ENCODE measurements around the gene CDH13. TPM values are rescaled to one million over a fixed set of nuclear protein-coding genes. Genes with fewer than 3 reads are reported as not detected.

Gene CDH13
- total RNA-seq, 1 experiment from 2014 or later: 49.3 TPM

DNA sequence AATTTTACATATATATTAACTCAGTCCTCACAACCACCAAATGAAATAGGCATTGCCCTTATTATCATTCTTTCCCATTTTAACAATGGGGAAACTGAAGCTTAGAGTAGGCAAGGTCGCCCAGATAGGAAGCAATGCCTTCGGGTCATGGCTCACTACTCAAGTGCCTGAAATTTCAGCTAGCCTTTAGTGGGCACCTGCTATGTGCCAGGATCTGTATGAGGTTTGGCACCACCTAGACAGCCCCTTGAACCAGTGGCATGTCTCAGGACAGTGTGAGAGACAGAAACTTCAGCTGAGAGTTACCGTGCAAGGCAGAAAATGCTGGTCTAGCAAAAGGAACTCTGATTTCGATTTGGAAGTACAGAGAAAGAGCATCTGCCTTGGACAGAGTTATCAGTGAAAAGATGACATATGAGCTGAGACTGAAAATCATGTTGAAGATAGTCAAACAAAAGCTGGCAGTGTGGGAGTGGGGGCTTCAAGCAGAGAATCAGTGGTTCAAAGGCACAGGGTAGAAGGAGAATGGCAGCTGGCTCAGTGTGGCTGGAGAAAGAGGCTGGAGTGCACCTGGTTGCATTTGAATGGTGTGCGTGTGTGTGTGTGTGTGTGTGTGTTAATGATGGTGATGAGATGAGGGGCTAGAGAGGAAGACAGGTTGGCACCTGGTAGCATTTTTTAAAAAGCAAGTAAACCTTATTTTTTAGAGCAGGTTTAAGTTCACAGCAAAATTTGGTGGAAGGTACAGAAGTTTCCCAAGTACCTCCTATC lies 29.1 kb downstream of the CDH13 start:
- H3K4me3 Mint-ChIP-seq (ENCODE audit: unreplicated experiment): no peak overlapping the region
- peaks cover 40% of the 10 kb centered on the region for H3K4me1 Mint-ChIP-seq (ENCODE audit: insufficient read depth, unreplicated experiment)
- intact Hi-C loops (cut with micrococcal nuclease): no loop called here
- H3K27ac Mint-ChIP-seq (ENCODE audit: low read depth, unreplicated experiment): peak overlapping the region; percentile 22
- no peak for DNase-seq (ENCODE audit: unreplicated experiment)
- TF ChIP-seq, protein P1, sequence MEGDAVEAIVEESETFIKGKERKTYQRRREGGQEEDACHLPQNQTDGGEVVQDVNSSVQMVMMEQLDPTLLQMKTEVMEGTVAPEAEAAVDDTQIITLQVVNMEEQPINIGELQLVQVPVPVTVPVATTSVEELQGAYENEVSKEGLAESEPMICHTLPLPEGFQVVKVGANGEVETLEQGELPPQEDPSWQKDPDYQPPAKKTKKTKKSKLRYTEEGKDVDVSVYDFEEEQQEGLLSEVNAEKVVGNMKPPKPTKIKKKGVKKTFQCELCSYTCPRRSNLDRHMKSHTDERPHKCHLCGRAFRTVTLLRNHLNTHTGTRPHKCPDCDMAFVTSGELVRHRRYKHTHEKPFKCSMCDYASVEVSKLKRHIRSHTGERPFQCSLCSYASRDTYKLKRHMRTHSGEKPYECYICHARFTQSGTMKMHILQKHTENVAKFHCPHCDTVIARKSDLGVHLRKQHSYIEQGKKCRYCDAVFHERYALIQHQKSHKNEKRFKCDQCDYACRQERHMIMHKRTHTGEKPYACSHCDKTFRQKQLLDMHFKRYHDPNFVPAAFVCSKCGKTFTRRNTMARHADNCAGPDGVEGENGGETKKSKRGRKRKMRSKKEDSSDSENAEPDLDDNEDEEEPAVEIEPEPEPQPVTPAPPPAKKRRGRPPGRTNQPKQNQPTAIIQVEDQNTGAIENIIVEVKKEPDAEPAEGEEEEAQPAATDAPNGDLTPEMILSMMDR (IDR thresholded peaks at IDR 0.05; ENCODE audit: unreplicated experiment): no peak
- peaks cover 4% of the 10 kb centered on the region for H3K36me3 Mint-ChIP-seq (ENCODE audit: insufficient read depth, unreplicated experiment)
- H3K27me3 Mint-ChIP-seq (ENCODE audit: insufficient read depth, unreplicated experiment): no peaks in the 10 kb centered on the region
- no TSS peak for BruUV-seq (replicated peaks)
- ChIA-PET POLR2A (interaction anchor here (1.0 to 2.8 kb wide), 3 partner anchors 12 to 22 kb away, joined by 3 to 14 read pairs (median 5); no protein-coding TSS in a partner anchor), CTCF (interaction anchor here (0.6 to 1.1 kb wide), 5 partner anchors 12 to 426 kb away, joined by 3 to 6 read pairs (median 4); no protein-coding TSS in a partner anchor)
- H3K9me3 Mint-ChIP-seq (ENCODE audit: unreplicated experiment): no peaks in the 10 kb centered on the region

DNA sequence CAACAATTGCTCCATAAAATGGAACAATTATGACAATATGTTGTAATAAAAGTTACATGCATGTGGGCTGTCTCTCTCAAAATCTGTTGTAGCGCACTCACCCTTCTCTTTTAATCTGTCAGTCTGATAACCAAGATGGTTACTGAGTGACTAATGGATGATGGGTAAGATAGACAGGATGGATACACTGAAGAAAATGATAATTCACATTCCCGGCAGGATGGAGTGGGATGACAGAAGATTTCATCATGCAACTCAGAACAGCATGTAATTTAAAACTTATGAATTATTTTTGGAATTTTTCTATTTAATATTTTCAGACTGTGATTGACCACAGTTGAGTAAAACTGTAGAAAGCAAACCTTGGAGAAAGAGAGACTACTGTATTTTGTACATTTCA lies 30.5 kb downstream of the CDH13 start:
- H3K27ac Mint-ChIP-seq (ENCODE audit: low read depth, unreplicated experiment): peak overlapping the region; percentile 33
- CTCF ChIA-PET: interaction anchor here (0.9 to 1.6 kb wide), 2 partner anchors 18 to 427 kb away, joined by 3 to 6 read pairs; no protein-coding TSS in a partner anchor

DNA sequence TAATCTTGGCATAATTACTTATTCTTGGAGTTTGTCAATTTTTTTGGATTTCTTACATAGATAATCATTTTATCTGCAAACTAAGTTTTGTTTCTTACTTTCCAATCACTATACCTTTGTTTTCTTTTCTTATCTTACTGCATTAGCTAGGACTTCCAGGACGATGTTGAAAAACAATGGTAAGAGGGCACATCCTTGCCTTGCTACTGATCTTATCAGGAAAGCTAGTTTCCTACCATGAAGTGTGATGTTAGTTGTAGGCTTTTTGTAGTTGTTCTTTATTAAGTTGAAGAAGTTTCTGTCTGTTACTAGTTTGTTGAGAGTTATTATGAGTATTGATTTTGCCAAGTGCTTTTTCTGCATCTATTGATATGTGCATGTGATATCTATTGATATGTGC lies 31.0 kb downstream of the CDH13 start:
- H3K27me3 Mint-ChIP-seq (ENCODE audit: insufficient read depth, unreplicated experiment): no peaks in the 10 kb centered on the region
- BruUV-seq (replicated peaks): no TSS peak
- POLR2A ChIA-PET: no interaction called here
- CTCF ChIA-PET: interaction anchor here (1.6 kb wide), 1 partner anchor 18 kb away, joined by 6 read pairs; no protein-coding TSS in a partner anchor
- peaks cover 4% of the 10 kb centered on the region for H3K36me3 Mint-ChIP-seq (ENCODE audit: insufficient read depth, unreplicated experiment)
- H3K4me3 Mint-ChIP-seq (ENCODE audit: unreplicated experiment): no peak overlapping the region
- DNase-seq (ENCODE audit: unreplicated experiment): no peak
- H3K9me3 Mint-ChIP-seq (ENCODE audit: unreplicated experiment): no peaks in the 10 kb centered on the region
- TF ChIP-seq, protein P1 (IDR thresholded peaks at IDR 0.05; ENCODE audit: unreplicated experiment): no peak
- H3K4me1 Mint-ChIP-seq (ENCODE audit: insufficient read depth, unreplicated experiment): peaks cover 36% of the 10 kb centered on the region
- intact Hi-C loops (cut with micrococcal nuclease): no loop called here
- peak overlapping the region; percentile 33 for H3K27ac Mint-ChIP-seq (ENCODE audit: low read depth, unreplicated experiment)

More for the DNA sequence above, 30.5 kb downstream of the CDH13 start:
- H3K27me3 Mint-ChIP-seq (ENCODE audit: insufficient read depth, unreplicated experiment): no peaks in the 10 kb centered on the region
- no peaks in the 10 kb centered on the region for H3K9me3 Mint-ChIP-seq (ENCODE audit: unreplicated experiment)
- H3K36me3 Mint-ChIP-seq (ENCODE audit: insufficient read depth, unreplicated experiment): peaks cover 4% of the 10 kb centered on the region
- TF ChIP-seq, protein P1 (IDR thresholded peaks at IDR 0.05; ENCODE audit: unreplicated experiment): no peak
- H3K4me1 Mint-ChIP-seq (ENCODE audit: insufficient read depth, unreplicated experiment): peaks cover 36% of the 10 kb centered on the region
- intact Hi-C loops (cut with micrococcal nuclease): no loop called here
- no peak overlapping the region for H3K4me3 Mint-ChIP-seq (ENCODE audit: unreplicated experiment)
- peak; percentile 20 for DNase-seq (ENCODE audit: unreplicated experiment)
- POLR2A ChIA-PET: no interaction called here
- no TSS peak for BruUV-seq (replicated peaks)

DNA sequence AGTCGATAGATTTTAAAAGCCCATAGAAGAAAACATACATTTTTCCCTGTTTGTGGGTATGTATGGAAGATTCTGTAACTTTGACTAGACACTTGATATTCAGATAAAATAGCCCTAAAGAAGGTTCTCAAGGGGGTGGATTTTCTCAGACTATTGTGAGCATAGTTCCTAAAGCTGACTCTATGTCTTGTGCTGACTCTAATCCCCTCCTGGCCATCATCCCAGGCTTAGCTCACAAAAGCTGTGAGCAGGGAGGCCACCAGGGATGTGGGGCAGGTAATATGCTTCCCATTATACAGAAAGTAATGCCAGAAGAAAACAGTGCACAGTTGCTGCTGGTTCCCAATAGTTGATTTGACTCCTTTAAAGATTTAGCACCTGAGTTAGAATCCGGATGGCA lies 32.0 kb downstream of the CDH13 start:
- no peak overlapping the region for H3K27ac Mint-ChIP-seq (ENCODE audit: low read depth, unreplicated experiment)
- DNase-seq (ENCODE audit: unreplicated experiment): no peak
- CTCF ChIA-PET: interaction anchor here (1.6 kb wide), 1 partner anchor 19 kb away, joined by 6 read pairs; no protein-coding TSS in a partner anchor
- no TSS peak for BruUV-seq (replicated peaks)
- H3K9me3 Mint-ChIP-seq (ENCODE audit: unreplicated experiment): no peaks in the 10 kb centered on the region
- no peaks in the 10 kb centered on the region for H3K27me3 Mint-ChIP-seq (ENCODE audit: insufficient read depth, unreplicated experiment)
- TF ChIP-seq, protein P1 (IDR thresholded peaks at IDR 0.05; ENCODE audit: unreplicated experiment): no peak
- POLR2A ChIA-PET: no interaction called here
- intact Hi-C loops (cut with micrococcal nuclease): no loop called here
- peaks cover 28% of the 10 kb centered on the region for H3K4me1 Mint-ChIP-seq (ENCODE audit: insufficient read depth, unreplicated experiment)
- no peak overlapping the region for H3K4me3 Mint-ChIP-seq (ENCODE audit: unreplicated experiment)
- peaks cover 12% of the 10 kb centered on the region for H3K36me3 Mint-ChIP-seq (ENCODE audit: insufficient read depth, unreplicated experiment)

Data from MCF 10A (cell line).